NCI-H2227 (cell line): ENCODE results near the gene DUSP15.

ENCODE experiments used
- DNase-seq: peaks from one replicate; lab custom pipeline; 2025; ENCODE audit not compliant: unreplicated experiment; lab: John Stamatoyannopoulos, UW

Gene DUSP15

DNA sequence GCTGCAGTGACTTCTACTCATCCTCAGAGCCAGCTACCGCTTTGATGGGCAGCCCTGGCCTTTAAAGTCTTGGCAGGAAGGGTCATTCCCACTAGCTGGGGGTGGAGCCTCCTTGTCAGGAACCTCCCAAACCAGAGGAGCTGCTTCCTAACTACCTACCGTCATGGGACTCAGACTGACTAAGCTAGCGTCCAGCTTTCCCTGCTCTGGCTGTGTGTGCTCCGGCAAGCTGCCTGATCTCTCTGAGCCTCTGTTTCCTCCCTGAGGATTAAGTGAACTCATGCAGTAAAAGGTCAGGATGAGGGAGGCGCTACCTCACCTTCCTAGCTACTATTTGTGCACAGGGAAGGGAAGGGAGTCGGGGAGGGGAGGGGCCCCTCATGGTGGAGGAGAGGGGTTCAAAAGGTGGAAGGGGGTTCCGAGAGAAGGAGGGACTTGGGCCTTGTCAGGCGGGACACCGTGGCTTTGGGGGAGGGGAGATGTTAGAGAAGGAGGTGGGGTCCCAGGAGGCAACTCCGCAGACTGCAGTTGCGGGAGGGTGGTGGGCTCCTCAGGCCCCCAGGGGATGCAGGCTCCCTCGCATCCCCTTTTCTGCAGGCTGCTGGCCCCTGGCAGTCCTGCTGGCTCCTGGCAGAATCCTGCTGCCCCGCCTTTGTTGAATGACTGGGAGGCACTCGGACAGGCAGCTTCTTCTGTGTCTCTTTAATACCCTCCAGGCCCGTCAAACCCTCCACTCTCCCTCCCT is 9.8 kb downstream of the DUSP15 start:
- no peak for DNase-seq

DNA sequence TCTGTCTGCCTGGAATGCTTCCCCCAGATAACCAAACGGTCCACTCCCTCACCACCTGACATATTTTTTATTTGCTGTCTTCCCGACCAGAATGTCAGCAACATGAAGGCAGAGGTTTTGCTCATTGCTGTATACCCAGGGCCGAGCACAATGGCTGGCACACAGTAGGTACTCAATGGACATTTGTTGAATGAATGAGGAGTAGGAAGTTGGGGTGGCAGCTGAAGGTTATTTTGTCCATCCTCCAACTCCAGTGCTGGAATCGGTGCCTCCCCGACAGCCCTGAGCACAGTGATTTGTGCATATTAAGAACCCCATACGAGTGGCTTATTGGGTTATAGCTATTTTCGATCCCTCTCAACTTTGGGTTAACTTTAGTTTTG is 10.3 kb downstream of the DUSP15 start:
- DNase-seq = no peak

DNA sequence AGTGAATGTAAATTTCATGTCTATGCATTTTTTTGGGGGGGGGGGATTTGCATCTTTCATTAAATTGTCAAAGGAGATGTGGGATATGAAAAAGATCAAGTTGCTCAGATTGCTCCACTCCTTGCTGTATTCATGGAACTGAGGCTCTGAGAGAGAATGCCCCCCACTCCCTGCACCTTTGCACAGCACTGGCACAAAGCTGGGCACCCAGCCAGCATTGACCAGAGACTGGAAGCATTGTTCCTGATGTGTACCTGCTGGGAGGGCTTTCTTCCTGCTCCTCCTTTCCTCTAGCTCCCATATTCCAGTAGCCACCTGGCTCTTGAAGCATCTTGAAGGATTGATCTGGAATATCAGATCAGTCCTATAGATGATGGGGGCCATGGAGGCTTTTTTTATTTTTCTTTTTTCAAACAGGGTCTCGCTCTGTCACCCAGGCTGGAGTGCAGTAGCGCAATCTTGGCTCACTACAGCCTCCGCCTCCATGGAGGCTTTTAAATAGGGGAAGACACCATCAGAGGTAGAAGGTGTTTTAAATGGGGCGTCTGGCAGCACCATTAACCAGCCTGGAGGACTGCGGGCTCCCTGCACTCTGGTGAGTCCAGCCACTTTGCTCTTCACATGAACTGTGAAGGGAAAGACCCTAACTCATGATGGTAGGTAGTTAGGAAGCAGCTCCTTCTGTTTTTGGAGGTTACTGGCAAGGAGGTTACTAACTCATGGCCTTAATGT is 10.9 kb downstream of the DUSP15 start:
- no peak for DNase-seq

DNA sequence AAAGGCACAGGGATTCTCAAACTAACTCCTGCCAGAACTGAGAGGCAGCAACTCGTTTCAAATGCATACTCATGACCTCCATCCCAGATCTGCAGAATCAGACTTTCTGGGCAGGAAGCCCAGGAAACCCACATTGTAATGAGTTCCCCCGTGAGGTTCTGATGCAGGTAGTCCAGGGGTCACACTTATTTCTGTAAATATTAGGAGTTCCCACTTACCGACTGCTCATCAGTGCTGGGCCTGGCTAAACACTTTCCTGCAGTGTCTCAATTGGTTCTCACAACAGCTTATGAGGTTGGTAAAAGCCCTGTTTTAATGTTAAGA is 11.6 kb downstream of the DUSP15 start:
- DNase-seq = no peak

DNA sequence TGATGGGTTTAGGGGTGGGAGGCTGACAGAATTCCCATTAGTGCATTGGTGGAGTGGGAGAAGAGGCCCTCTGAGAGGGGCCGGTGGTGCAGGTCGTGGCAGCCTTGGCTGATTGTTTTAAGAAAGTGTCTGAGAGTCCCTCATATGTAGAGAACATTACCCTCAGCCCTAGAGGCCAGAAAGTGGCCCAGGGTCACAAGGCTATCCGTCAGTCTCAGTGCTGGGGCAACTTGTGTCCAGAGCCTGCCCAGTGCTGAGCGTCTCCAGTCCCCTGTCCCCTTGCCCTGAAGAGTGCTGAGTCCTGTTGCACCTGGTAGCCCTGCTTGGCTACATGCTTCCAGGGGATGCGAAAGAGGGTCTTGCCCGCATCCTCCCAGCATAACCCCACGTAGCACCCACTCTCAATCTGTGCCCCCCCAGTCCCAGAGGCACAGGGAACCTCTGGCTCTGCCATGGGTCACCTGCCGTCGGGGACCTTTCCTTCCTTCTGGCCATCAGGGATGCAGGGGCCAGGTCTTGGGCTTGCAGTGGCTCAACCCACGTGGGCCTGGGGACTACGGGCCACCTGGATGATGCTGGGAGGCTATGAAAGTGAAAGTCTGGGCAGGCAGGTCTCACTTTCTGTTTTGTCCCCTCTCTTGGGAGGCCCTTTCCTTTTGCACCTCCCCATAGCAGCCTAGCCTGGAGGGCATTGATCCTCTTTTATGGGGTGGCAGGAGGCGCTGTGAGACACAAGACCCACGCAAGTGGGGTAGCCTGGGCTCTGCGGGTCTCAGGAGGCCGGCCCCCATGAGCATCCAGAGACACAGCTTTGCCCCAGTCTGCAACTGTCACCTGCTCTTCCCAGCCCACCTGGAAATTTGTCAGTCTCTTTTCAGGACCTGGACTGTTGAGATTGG is 12.2 kb downstream of the DUSP15 start:
- no peak for DNase-seq

DNA sequence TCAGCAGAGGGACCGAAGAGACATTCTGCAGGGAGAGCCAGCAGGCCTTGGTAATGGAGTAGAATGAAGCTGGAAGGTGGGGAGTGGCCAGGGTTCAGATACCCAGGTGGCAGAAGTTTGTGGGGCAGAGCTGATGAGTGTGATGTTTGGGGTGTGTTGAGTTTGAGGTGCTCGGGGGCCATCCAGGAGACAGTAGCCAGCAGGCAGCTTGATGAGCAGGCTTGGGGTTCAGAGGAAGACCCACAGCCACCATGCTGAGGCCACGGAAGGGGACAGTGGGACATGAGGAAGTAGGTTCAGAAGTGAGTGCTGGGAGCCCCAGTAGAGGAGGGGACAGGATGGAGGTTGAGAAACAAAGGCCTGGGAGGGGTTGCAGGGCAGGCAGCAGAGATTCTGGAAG is 13.8 kb downstream of the DUSP15 start:
- no peak for DNase-seq

DNA sequence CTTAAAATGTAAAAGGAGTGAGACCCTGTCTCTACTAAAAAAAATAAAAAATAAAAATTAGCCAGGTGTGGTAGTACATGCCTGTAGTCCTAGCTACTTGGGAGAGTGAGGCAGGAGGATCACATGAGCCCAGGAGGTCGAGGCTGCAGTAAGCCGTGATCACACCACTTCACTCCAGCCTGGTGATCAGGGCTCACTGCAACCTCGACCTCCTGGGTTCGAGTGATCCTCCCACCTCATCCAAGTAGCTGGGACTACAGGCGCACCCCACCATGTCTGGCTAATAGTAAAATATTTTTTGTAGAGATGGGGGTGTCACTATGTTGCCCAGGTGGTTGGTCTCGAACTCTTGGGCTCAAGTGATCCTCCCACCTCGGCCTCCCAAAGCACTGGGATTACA is 16.8 kb downstream of the DUSP15 start:
- DNase-seq = no peak

DNA sequence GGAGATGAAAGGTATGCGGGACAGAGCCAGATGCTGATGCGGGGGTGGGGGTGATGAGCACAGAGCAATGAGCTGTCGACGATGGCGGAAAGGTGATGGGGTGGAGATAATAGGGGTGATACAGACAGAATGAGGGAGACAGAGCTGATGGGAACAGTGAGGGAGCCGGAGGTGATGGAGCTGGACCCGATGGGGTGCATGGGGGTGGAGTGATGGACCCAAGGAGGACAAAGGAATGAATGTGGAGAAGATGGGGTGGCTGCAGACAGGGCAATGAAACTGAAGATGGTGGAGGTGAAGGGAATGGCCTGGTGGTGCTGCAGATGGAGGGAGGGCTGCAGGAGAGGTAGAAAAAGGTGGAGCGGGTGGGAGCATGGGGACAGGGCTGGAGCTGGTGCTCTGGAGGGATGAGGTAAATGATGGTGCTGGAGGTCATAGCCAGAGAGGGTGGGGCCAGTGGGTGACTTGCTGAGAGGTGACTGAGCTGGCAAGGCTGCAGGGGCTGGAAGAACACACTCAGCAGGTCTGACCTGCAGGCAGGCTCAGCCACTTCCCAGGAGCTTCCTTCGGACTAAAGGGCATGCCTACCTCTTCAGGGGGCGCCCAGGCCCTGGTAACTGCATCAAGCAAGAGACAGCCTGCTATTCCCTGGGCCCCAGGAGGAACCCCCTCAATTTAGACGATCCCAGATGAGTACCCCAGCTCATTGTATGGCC is 18.9 kb downstream of the DUSP15 start:
- DNase-seq = no peak

DNA sequence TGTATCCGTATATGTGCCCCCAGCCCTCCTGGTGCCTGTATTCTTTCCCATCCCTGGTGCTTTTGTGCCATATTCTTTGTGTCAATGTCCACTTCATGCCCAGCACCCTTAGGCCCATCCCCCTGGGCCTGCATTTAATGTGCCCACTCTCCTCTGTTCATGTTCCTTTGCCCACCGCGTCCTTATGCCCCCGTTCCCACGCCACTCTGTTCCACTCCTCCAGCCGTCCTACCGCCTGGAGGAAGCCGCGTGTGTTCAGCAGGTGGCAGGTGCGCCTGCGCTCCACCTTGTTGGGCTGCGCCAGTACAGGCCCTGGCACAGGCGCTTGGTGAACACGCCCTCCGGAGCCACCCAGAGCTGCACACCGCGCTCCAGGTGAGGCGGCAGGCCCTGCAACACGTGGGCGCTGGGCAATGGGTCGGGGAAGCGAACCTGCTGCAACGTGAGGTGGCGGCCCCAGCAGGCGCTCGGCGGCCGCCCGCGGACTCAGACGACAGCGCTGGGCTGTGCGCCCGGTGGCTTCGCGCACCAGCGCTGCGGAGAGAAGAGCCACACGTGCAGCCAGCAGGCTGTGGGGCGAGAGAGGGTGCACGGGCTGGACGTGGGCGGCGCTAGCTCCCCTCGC is 20.9 kb downstream of the DUSP15 start:
- DNase-seq = no peak

DNA sequence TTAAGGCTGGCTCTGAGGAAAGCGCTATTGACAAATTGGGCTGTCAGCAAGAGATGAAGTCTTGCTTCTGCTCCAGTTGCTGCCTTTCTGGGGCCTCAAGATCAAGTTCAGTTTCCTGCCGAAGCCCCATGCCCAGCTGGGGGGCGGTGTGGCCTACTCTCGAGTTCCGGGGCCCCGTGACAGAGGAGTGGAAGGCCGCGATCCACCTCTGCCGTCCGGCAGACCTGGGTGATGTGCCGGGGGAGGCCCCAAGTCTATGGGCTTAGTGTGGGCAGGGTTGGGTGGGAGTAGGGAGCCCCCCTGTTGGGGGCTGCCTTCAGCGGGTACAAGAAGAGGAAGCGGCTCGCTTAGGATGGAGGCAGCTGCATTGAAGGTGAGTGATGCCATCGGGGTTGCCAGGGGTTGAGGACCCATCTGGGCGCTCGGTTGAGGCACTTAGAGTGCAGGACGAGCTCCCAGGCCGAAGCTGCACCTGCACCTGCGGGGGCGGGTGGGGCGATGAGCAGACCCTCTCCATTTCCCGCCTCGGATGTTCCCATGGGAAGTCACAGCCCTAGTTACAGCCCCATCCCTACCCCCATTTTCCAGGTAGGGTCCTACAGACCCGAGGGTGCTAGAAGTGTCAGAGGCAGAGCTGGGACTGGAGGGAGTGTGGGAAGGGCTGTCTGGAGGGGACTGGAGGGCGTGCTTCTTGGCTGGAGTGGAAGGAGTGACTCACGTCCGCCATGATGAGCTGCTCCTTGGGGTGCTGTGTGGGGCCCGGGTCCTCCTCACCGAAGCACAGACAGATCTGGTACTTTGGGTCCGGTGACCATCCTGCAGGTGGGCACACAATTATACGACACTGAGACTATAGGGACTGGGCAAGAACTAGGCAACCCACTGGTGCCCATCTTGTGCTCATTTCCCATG is 22.0 kb downstream of the DUSP15 start:
- DNase-seq = no peak

DNA sequence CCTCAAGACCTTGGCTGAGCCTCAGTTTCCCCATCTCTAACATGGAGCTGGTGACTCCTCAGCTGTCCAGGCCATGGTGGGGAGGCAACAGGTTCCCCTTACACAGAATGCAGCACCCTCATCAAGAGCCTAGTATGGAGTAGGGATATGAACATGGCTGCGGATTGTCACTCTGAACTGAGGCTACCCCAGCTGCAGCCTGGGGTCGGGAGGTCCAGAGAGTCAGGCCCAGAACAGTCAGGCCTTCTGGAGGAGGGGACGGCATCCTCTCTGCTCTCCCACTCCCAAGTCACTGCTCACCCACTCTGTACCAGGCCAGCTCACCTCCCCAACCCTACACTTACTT is 23.6 kb downstream of the DUSP15 start:
- DNase-seq = no peak

DNA sequence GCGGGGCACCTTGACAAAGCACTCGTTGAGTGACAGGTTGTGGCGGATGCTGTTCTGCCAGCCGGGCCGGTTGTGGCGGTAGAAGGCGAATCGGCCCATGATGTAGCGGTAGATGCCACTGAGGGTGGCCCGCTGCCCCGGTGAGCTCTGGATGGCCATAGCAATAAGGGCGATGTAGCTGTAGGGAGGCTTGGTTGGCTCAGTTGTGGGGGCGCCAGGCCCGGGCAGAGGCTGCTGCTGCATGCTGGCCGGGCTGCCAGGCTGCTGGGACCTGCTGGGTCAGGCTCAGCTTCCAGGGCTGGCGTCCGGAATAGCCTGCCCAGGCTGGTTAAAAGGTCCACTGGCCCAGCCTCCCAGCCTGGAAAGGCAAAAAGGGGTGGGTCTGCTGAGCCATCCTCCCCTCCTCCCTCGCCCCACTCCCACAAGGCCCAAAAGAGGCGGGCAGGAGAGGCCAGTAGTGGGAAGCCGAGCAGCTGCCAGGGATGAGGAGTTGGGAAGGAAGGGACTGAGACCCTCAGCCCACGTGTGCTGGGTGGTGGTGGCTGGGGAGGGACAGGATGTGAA is 24.9 kb downstream of the DUSP15 start, which contains the start of gene FOXS1:
FOXS1 (minus strand) TSS at position 305 of the 564 bp plus-strand sequence; CDS start at position 243, 62 bp downstream.
- DNase-seq = no peak

DNA sequence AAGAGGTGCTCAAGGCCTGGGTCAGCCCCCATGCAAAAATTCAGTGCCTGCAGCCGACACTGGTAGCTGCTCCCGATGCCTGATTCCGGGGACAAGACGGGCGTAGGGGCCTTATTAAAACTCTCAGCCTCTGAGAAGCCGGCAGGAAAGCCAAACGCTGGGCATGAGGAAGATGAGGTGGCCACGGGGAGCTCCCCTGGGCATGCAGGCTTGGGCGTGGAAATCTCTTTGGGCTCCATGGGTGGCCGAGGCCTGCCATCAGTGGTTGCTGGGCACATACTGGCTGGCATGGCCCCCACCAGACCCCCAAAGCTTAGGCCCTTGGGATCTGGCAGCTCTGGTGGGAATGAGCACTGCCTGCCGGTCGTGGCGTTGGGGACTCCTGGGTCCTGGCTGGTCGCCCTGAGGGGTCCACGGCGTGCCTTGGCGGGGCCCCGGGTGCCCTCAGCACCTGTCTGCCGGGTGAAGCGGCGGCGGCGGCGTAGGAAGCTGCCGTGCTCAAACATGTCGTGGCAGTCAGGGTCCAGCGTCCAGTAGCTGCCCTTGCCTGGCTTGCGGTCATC is 25.5 kb downstream of the DUSP15 start:
- no peak for DNase-seq

DNA sequence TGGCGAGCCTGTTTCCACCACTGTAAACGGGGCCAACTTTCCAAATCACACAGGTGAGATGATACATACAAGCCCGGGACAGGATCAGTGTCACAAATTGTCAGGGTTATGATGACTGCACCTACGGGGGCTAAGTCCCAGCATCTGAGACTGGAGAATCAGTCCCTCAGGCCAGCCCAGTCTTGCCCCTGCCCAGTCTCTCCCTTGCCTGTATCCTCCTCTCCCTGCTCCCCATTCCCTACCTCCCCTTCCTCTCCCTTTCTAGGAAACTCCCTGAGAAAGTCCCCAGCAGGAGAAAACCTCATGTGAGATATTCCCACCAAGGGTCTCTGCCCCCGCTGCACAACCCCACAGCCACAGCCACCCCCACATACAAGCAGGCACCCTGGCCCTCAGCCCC is 26.4 kb downstream of the DUSP15 start:
- no peak for DNase-seq

DNA sequence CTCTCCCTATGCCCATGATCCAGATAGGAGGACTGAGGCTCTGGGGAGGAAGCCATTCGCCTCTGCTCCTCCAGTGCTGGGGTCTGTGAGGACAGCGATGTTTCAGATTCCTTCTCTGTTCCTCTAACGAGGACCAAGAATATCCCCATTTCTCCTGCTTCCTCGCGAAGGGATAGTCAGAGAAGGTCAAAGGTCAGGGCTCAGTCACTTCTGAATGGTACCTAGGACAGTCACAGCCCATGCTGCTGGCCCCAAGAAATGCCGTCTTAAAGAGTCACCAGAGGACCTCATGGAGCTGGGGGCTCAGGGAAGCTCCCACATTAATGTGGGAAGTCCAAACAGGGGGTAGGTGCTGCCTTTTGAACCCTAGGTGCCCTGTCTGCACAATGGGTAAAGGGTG is 27.0 kb downstream of the DUSP15 start:
- DNase-seq = no peak

DNA sequence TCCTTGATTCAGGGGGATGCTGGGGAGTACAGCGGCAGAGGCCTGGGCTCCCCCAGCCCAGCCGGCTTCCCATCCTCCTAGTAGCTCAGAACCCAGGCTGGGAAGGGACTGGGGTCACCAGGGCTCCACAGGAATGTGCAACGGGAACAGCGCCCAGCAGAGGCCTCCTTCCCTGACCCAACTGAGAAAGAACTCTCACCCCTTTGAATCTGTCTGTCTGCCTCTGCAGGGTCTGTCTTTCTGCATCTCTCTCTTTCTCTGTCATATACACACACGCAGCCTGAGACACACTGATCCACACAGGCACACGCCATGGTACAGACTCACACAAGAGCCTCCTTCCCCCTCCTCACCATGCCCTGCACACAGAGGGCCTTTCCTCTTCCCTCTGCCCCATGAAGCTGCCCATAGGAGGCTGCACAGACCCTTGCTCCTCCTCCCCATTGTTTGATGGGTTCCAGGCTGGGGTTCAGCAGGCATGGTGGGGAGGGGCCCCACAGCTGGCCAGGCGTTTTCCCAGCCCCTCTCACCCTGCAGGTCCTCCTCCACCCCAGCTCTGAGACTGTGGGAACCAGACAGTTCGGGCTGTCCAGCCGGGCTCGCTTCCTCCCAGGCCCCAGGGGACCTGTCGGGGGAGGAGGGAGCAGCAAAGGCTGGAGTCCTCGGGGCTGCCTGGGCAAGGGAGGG is 27.7 kb downstream of the DUSP15 start:
- DNase-seq = no peak

DNA sequence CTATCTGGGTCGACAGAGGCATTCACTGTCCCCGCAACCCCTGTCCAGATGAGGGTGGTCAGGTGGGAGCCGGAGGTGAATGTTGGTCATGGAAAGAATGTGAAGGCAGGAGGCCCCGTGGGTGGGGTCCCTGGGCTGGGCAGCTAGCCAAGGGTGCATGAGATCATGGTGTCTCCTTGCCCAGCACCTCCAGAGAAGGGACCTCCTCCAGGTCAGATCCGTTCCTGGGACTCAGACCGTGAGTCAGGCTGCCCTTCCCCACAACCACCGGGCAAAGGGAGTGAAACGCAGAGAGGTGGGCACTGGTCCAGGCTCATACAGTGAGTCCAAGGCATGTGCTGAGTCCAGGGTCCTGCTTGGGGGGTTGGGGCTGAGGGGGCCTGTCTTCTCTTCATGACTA is 28.4 kb downstream of the DUSP15 start:
- DNase-seq = no peak
